ENCODE measurements around the gene A3GALT2.

Gene A3GALT2

GRCh38 chr1:33350611-33351280 is 29.8 kb upstream of the A3GALT2 start:
- TF ChIP-seq REST (IDR thresholded peaks at IDR 0.05; ENCODE audit: insufficient read depth in 1 of 2, low read depth in 2 of 2, low read length in 2 of 2) = 0 out of 4 replicates have a peak, but pooled peaks of 1 of the 2 experiments have one; percentile 3
- TF ChIP-seq POLR2AphosphoS5 (IDR thresholded peaks at IDR 0.05; ENCODE audit: low read depth, low read length) = no peak

- TF ChIP-seq TAF1 (IDR thresholded peaks at IDR 0.05; ENCODE audit: borderline replicate concordance, insufficient read depth, low read length) (peak; percentile 66; the same call in 1 of the 2 replicates), SIN3A (IDR thresholded peaks at IDR 0.05; ENCODE audit: borderline replicate concordance, insufficient read depth, low read length) (no peak; the same call in 1 of the 2 replicates), FOXP2 (optimal IDR thresholded peaks at IDR 0.05; ENCODE audit: borderline replicate concordance, extremely low read depth, extremely low read length, insufficient read depth) (no peak), REST (IDR thresholded peaks at IDR 0.05; ENCODE audit: insufficient read depth in 1 of 2, low read depth in 2 of 2, low read length in 2 of 2) (0 out of 4 replicates have a peak, but pooled peaks of 1 of the 2 experiments have one; percentile 3), POLR2AphosphoS5 (IDR thresholded peaks at IDR 0.05; ENCODE audit: low read depth, low read length) (peak; percentile 77)
Observed at GRCh38 chr1:33349778-33350610, 29.1 kb upstream of the A3GALT2 start.

GRCh38 chr1:33349081-33349759 is 28.3 kb upstream of the A3GALT2 start:
- TF ChIP-seq TAF1 (IDR thresholded peaks at IDR 0.05; ENCODE audit: borderline replicate concordance, insufficient read depth, low read length) = no peak
- no peak; the same call in 1 of the 2 replicates for TF ChIP-seq SIN3A (IDR thresholded peaks at IDR 0.05; ENCODE audit: borderline replicate concordance, insufficient read depth, low read length)
- peak; percentile 4 for TF ChIP-seq FOXP2 (optimal IDR thresholded peaks at IDR 0.05; ENCODE audit: borderline replicate concordance, extremely low read depth, extremely low read length, insufficient read depth)
- TF ChIP-seq POLR2AphosphoS5 (IDR thresholded peaks at IDR 0.05; ENCODE audit: low read depth, low read length) = no peak; the same call in 1 of the 2 replicates
- no peak for TF ChIP-seq REST (IDR thresholded peaks at IDR 0.05; ENCODE audit: insufficient read depth in 1 of 2, low read depth in 2 of 2, low read length in 2 of 2)

- TF ChIP-seq POLR2AphosphoS5 (IDR thresholded peaks at IDR 0.05; ENCODE audit: low read depth, low read length) = no peak
- no peak for TF ChIP-seq TAF1 (IDR thresholded peaks at IDR 0.05; ENCODE audit: borderline replicate concordance, insufficient read depth, low read length)
- no peak for TF ChIP-seq SIN3A (IDR thresholded peaks at IDR 0.05; ENCODE audit: borderline replicate concordance, insufficient read depth, low read length)
- no peak for TF ChIP-seq FOXP2 (optimal IDR thresholded peaks at IDR 0.05; ENCODE audit: borderline replicate concordance, extremely low read depth, extremely low read length, insufficient read depth)
Observed at GRCh38 chr1:33348676-33349080, 27.8 kb upstream of the A3GALT2 start.

- TF ChIP-seq SIN3A (IDR thresholded peaks at IDR 0.05; ENCODE audit: borderline replicate concordance, insufficient read depth, low read length) (no peak), TAF1 (IDR thresholded peaks at IDR 0.05; ENCODE audit: borderline replicate concordance, insufficient read depth, low read length) (peak; percentile 49; the same call in 1 of the 2 replicates)
Observed at GRCh38 chr1:33348194-33348593, 27.3 kb upstream of the A3GALT2 start.
